GM18505 (cell line): ENCODE data around the gene GCLM.
"Not testable (repeated sequence)": the region's sequence is repeated elsewhere in the genome, so short reads cannot be mapped to it uniquely, and the experiment has no call there.

Experiments
- ATAC-seq: cut with Tn5 transposase; IDR thresholded peaks from one replicate; pipeline ENCODE4 v1.9.1; 2021; ENCODE audit not compliant: unreplicated experiment
- POLR2A ChIP-seq: IDR thresholded peaks from 4 replicates; pipeline ENCODE4 v1.6.1; 2011; ENCODE audit warnings: borderline replicate concordance; ENCODE audit not compliant: insufficient read depth, insufficient read length; ENCODE audit errors: extremely low read depth

Gene GCLM

GRCh38 chr1:93877529-93877928, 31.7 kb downstream of the GCLM start:
- no peak for TF ChIP-seq POLR2A
- no peak for ATAC-seq

DNA sequence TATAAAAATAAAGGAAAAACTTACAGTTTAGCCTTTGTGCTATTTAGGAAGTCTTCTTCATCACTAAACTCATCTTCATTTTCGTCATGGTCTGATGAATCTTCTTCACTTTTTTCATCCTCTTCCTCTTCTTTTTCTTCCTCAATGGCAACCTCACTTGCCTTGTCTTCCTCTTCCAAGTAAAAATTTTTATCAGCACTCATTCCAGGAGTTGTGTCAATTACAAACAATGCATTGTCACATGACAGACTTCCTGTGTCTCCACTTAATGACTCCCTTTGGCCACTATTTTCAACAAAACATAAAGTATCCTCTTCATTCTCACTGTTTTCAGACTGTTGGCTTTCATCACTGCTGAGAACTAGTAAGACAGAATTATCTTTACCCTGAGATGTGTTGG, 33.0 kb downstream of the GCLM start:
- TF ChIP-seq POLR2A = no peak
- ATAC-seq = no peak

DNA sequence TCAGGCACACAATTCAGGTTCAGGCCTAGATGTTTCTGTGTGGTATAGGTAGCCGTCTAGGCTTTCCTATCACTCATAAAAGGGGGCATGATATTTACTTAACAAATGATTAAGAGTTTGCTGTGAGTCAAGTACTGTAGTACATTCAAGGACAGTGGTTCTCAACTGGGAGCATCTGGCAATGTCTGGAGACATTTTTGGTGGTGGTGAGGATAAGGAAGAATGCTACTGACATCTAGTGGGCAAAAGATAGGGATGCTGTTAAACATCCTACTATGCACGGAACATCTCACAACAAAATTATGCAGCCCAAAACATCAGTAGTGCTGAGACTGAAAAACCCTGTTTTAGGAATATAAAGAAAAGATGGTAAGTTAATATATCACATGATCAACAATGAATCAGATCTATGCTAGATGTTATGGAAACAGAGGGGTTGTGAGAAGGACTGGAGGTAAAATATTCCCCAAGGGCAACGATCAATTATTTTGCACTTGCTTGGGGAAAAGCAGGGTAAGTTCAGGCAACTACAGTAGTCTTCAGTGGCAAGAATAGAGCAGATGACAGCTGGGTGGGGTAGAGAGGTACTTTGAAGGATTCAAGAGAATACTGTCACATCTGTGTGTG, 35.1 kb downstream of the GCLM start:
- no peak for TF ChIP-seq POLR2A
- no peak for ATAC-seq

GRCh38 chr1:93871366-93871765, 37.9 kb downstream of the GCLM start:
- TF ChIP-seq POLR2A = no peak
- ATAC-seq = no peak

DNA sequence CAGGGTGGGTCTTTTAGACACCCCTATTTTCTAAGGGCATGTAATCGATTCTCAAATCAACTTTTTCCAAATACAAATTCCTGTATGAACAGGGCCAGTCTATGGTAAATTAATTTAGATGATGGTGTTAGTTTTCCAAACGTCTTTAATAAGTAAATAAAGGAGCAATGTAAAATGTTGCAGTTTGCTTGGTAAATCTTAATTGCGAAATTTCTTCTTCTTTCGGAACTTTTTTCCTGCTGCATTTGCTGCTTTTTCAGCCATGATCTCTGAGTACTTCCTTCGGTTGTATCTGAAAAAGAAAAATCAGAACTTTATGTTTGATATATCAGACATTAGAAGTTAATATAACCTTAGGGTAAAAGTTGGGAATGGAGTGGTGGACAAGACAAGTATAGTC, 39.6 kb downstream of the GCLM start:
- TF ChIP-seq POLR2A = no peak
- ATAC-seq = no peak

- not testable (repeated sequence) for ATAC-seq
These were observed 40.7 kb downstream of the GCLM start for GRCh38 chr1:93868492-93868891.

- no peak for TF ChIP-seq POLR2A
- no peak for ATAC-seq
These were observed 44.0 kb downstream of the GCLM start for GRCh38 chr1:93865253-93865652.

- no peak for TF ChIP-seq POLR2A
- no peak for ATAC-seq
These were observed 45.1 kb downstream of the GCLM start for GRCh38 chr1:93864175-93864574.

DNA sequence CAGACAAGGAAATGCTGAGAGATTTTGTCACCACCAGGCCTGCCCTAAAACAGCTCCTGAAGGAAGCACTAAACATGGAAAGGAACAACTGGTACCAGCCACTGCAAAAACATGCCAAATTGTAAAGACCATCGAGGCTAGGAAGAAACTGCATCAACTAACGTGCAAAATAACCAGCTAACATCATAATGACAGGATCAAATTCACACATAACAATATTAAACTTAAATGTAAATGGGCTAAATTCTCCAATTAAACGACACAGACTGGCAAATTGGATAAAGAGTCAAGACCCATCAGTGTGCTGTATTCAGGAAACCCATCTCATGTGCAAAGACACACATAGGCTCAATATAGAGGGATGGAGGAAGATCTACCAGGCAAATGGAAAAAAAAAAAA, 51.6 kb downstream of the GCLM start:
- not testable (repeated sequence) for ATAC-seq

- not testable (repeated sequence) for ATAC-seq
These were observed 53.2 kb downstream of the GCLM start for GRCh38 chr1:93855983-93856382.

- no peak for ATAC-seq
- no peak for TF ChIP-seq POLR2A
These were observed 55.3 kb downstream of the GCLM start for GRCh38 chr1:93853940-93854339.

GRCh38 chr1:93851878-93852277, 57.4 kb downstream of the GCLM start:
- no peak for ATAC-seq
- no peak for TF ChIP-seq POLR2A

DNA sequence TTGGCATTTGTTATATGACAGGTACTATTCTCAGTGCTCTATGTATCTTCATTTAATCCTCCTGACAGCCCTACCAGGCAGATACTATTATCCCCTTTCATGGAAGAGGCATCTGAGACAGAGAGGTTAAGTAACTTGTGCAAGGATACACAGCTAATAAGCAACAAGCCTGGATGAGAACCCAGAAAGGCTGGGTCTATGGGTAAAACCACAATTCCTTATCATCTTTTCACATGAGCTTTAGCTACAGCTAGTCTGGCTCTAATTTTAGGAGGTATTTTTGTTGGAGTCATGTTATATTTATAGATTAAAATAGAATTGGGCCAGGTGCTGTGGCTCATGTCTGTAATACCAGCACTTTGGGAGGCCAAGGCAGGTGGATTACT, 57.9 kb downstream of the GCLM start:
- ATAC-seq = no peak
- no peak for TF ChIP-seq POLR2A

DNA sequence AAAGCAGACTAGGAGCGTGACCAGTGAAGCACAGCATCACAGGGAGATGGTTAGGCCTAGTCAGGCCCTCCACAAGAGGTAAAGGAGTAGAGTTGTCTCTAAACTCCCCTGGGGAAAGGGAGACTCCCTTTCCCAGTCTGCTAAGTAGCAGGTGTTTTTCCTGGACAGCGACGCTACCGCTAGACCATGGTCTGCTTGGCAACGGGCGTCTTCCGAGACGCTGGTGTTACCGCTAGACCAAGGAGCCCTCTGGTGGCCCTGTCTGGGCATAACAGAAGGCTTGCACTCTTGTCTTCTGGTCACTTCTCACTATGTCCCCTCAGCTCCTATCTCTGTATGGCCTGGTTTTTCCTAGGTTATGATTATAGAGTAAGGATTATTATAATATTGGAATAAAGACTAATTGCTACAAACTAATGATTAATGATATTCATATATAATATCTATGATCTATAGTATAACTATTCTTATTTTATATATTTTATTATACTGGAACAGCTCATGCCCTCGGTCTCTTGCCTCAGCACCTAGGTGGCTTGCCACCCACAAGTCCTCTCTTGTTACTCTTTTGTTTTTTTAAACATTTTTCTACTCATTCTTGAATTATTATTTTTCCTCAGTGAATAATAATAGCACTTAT, 58.4 kb downstream of the GCLM start:
- not testable (repeated sequence) for ATAC-seq

DNA sequence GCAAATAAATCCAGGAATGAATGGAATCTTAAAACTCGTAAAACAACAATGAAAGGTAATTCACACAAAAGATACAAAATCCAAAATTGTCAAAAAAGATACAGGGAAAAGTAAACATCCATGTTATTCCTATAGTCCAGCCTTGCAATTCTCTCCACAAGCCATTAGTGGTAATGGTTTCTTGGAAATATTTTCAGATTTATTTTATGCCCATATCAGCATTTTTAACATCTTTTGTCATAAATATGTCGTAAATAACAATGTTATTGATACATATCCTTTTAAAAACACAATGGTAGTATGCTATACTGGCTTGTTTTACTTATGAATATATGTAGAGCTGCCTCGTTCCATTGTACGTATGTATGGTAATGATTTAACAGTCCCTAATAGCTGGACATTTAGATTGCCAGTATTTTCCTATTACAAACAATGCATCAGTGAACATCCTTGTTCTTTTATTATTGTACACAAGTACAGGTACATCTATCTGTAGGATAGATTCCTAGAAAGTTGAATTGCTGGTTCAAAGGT, 60.8 kb downstream of the GCLM start:
- no peak for ATAC-seq
- no peak for TF ChIP-seq POLR2A
